ENCODE results near the gene EGFR. TPM values are rescaled to one million over a fixed set of nuclear protein-coding genes. Genes with fewer than 3 reads are reported as not detected.

The EGFR gene
- total RNA-seq, 4 donors from 2014 or later, result 79.3 to 125 (median 110) TPM

GRCh38 chr7:55070271-55070743, 51.5 kb downstream of the EGFR start:
- peak overlapping the region; percentile 77 to 88 (median 85) for H3K27ac ChIP-seq (replicated peaks in 1 of 4)
- WGBS, result 84% methylated on average over 9 of the region's 9 CpGs

DNA sequence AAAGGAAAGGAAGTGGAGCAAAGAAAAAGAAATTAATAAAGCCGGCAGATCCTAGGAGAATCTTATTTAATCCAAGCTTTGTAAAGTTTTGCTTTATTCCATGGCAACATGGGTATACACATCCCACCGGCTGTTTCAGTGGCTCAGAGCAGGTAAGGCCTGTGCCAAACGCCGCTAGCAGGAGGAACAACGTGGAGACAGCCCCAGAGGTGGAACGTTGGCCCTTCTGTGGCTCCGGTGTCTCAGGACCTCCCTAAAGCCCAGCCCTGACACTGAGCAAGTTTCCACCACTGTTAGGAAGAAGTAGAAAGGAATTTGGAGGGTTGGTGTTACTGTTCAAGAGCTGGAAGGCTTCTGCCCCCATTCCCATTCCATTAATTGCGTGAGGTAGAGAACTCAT, 52.0 kb downstream of the EGFR start:
- WGBS, result 59% methylated on average over 8 of the region's 8 CpGs
- H3K27me3 ChIP-seq, result no peaks in the 10 kb centered on the region
- H3K4me1 ChIP-seq, result peaks cover 40 to 100% (median 87%) of the 10 kb centered on the region in 4 donors
- DNase-seq (ENCODE audit: extremely low spot score), result no peak
- no peaks in the 10 kb centered on the region for H3K9me3 ChIP-seq
- intact Hi-C loops (cut with DNase I), result no loop called here
- no peak overlapping the region for H3K4me3 ChIP-seq
- H3K36me3 ChIP-seq, result no peaks in the 10 kb centered on the region
- TF ChIP-seq, protein P1, sequence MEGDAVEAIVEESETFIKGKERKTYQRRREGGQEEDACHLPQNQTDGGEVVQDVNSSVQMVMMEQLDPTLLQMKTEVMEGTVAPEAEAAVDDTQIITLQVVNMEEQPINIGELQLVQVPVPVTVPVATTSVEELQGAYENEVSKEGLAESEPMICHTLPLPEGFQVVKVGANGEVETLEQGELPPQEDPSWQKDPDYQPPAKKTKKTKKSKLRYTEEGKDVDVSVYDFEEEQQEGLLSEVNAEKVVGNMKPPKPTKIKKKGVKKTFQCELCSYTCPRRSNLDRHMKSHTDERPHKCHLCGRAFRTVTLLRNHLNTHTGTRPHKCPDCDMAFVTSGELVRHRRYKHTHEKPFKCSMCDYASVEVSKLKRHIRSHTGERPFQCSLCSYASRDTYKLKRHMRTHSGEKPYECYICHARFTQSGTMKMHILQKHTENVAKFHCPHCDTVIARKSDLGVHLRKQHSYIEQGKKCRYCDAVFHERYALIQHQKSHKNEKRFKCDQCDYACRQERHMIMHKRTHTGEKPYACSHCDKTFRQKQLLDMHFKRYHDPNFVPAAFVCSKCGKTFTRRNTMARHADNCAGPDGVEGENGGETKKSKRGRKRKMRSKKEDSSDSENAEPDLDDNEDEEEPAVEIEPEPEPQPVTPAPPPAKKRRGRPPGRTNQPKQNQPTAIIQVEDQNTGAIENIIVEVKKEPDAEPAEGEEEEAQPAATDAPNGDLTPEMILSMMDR (IDR thresholded peaks at IDR 0.05), result no peak
- TF ChIP-seq POLR2A (IDR thresholded peaks at IDR 0.05; ENCODE audit: low read depth) (no peak), EP300 (IDR thresholded peaks at IDR 0.05) (no peak), POLR2AphosphoS5 (IDR thresholded peaks at IDR 0.05) (no peak)
- peak overlapping the region; percentile 77 to 88 (median 85) for H3K27ac ChIP-seq (replicated peaks in 1 of 4)

More at GRCh38 chr7:55070271-55070743, 51.5 kb downstream of the EGFR start:
- H3K36me3 ChIP-seq, result no peaks in the 10 kb centered on the region
- intact Hi-C loops (cut with DNase I), result no loop called here
- no peak for DNase-seq (ENCODE audit: extremely low spot score)
- H3K9me3 ChIP-seq, result no peaks in the 10 kb centered on the region
- no peak for TF ChIP-seq POLR2A (IDR thresholded peaks at IDR 0.05; ENCODE audit: low read depth)
- no peak for TF ChIP-seq POLR2AphosphoS5 (IDR thresholded peaks at IDR 0.05)
- TF ChIP-seq EP300 (IDR thresholded peaks at IDR 0.05), result no peak
- TF ChIP-seq, protein P1 (IDR thresholded peaks at IDR 0.05), result no peak
- peaks cover 39 to 100% (median 87%) of the 10 kb centered on the region in 4 donors for H3K4me1 ChIP-seq
- H3K27me3 ChIP-seq, result no peaks in the 10 kb centered on the region
- no peak overlapping the region for H3K4me3 ChIP-seq

DNA sequence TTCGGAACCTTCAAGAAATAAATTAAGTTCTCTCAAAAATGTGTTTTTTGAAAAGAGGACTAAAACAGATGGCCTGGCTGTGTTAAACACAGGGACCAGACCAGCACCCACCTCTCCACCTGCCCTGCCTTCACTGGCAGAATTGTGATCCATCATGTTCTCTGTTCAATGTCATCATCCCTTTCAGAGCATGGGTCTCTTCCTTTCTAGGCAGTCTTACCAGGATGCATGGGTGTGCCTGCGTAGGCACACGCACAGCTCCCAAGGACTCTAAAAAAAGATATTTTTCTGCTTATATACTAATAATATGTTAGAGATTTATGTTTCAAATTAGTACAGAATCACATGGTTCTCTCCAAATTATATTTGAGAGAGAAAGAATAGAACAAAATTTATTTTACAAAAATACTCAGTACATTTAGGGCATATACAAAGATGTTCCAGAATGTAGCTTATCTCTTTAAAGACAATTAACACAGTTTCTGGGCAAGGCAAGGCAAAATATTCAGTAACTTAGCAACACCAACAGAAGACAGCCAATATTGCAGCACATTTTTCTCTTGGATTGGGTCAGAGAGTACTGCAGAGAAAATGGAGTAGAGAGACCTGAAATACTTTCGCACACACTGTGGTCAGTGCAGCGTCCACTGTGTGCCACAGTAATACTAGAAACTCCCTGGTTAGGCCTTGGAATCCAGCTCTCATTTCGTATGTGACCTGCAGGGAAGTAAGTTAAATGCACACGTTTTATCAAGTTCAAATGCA, 52.8 kb downstream of the EGFR start:
- no peaks in the 10 kb centered on the region for H3K9me3 ChIP-seq
- 32% methylated on average over 7 of the region's 7 CpGs for WGBS
- H3K27me3 ChIP-seq, result no peaks in the 10 kb centered on the region
- no peaks in the 10 kb centered on the region for H3K36me3 ChIP-seq
- TF ChIP-seq POLR2AphosphoS5 (IDR thresholded peaks at IDR 0.05), result peak; percentile 49 to 59
- TF ChIP-seq POLR2A (IDR thresholded peaks at IDR 0.05; ENCODE audit: low read depth), result no peak
- H3K4me3 ChIP-seq, result no peak overlapping the region
- peaks cover 42 to 100% (median 86%) of the 10 kb centered on the region in 4 donors for H3K4me1 ChIP-seq
- H3K27ac ChIP-seq (replicated peaks in 1 of 4), result peak overlapping the region; percentile 77 to 88 (median 85)
- intact Hi-C loops (cut with DNase I), result no loop called here
- DNase-seq (ENCODE audit: extremely low spot score), result no peak

GRCh38 chr7:55072251-55072650, 53.4 kb downstream of the EGFR start:
- TF ChIP-seq, protein P1 (IDR thresholded peaks at IDR 0.05), result no peak
- TF ChIP-seq POLR2AphosphoS5 (IDR thresholded peaks at IDR 0.05) (no peak), POLR2A (IDR thresholded peaks at IDR 0.05; ENCODE audit: low read depth) (no peak), EP300 (IDR thresholded peaks at IDR 0.05) (no peak)
- Histone ChIP-seq H3K4me3 (no peak overlapping the region), H3K9me3 (no peaks in the 10 kb centered on the region), H3K27me3 (no peaks in the 10 kb centered on the region), H3K27ac (replicated peaks in 1 of 4) (peak overlapping the region; percentile 77 to 88 (median 85)), H3K36me3 (no peaks in the 10 kb centered on the region), H3K4me1 (peaks cover 42 to 100% (median 86%) of the 10 kb centered on the region in 4 donors)
- WGBS, result 31% methylated on average over 4 of the region's 4 CpGs
- intact Hi-C loops (cut with DNase I), result no loop called here
- DNase-seq (ENCODE audit: extremely low spot score), result no peak

- no peaks in the 10 kb centered on the region for H3K36me3 ChIP-seq
- H3K27me3 ChIP-seq, result no peaks in the 10 kb centered on the region
- DNase-seq (ENCODE audit: extremely low spot score), result no peak
- H3K4me3 ChIP-seq, result no peak overlapping the region
- no peaks in the 10 kb centered on the region for H3K9me3 ChIP-seq
- TF ChIP-seq EP300 (IDR thresholded peaks at IDR 0.05), result no peak
- TF ChIP-seq POLR2AphosphoS5 (IDR thresholded peaks at IDR 0.05), result no peak
- no peak for TF ChIP-seq POLR2A (IDR thresholded peaks at IDR 0.05; ENCODE audit: low read depth)
- TF ChIP-seq, protein P1 (IDR thresholded peaks at IDR 0.05), result no peak
- H3K4me1 ChIP-seq, result peaks cover 46 to 100% (median 92%) of the 10 kb centered on the region in 4 donors
- intact Hi-C loops (cut with DNase I), result no loop called here
- WGBS, result 46% methylated on average over 4 of the region's 4 CpGs
- peak overlapping the region; percentile 77 to 88 (median 85) for H3K27ac ChIP-seq (replicated peaks in 1 of 4)
These were observed 54.3 kb downstream of the EGFR start for GRCh38 chr7:55073051-55073511.

Data from esophagus muscularis mucosa (tissue), 4 donors.